MCF 10A (cell line): Measurements from ENCODE around the gene CTNNA2. TPM values are rescaled to one million over a fixed set of nuclear protein-coding genes. Genes with fewer than 3 reads are reported as not detected.
"Not testable (repeated sequence)": the region's sequence is repeated elsewhere in the genome, so short reads cannot be mapped to it uniquely, and the experiment has no call there.

Source experiments
- BruUV-seq: library from RNA; stranded (reverse); fragments of 400-500 nt; replicated peaks from 2 replicates; lab custom pipeline; 2021; lab: Mats Ljungman, UMichigan
- CTCF ChIA-PET: fragments of 300-600 bp; sonication (Branson Sonifier 250); formaldehyde crosslinking; extraction: SDS; loops from one replicate; lab custom pipeline; 2021; ENCODE audit warnings: antibody characterized with exemption, inconsistent platforms; lab: Yijun Ruan, JAX
- POLR2A ChIA-PET: fragments of 300-600, 350-650 bp; sonication (Branson Sonifier 250); formaldehyde crosslinking; extraction: SDS; loops from one replicate; lab custom pipeline; 2020; ENCODE audit warnings: antibody characterized with exemption, inconsistent platforms; lab: Yijun Ruan, JAX
- DNase-seq: peaks from one replicate; pipeline ENCODE4 v3.0.0-alpha.2; 2018; ENCODE audit not compliant: unreplicated experiment
- H3K27ac Mint-ChIP-seq: one replicate; pipeline ENCODE4 v1.8.0; 2022; ENCODE audit warnings: mild to moderate bottlenecking, low read depth, mixed read lengths; ENCODE audit not compliant: unreplicated experiment
- H3K27me3 Mint-ChIP-seq: one replicate; pipeline ENCODE4 v1.8.0; 2022; ENCODE audit warnings: mixed read lengths; ENCODE audit not compliant: insufficient read depth, unreplicated experiment
- H3K36me3 Mint-ChIP-seq: one replicate; pipeline ENCODE4 v1.8.0; 2022; ENCODE audit warnings: mild to moderate bottlenecking, moderate library complexity, mixed read lengths; ENCODE audit not compliant: insufficient read depth, unreplicated experiment
- H3K4me1 Mint-ChIP-seq: one replicate; pipeline ENCODE4 v1.8.0; 2022; ENCODE audit warnings: mixed read lengths; ENCODE audit not compliant: insufficient read depth, unreplicated experiment
- H3K4me3 Mint-ChIP-seq: one replicate; pipeline ENCODE4 v1.8.0; 2022; ENCODE audit warnings: mild to moderate bottlenecking, moderate library complexity, mixed read lengths; ENCODE audit not compliant: unreplicated experiment
- H3K9me3 Mint-ChIP-seq: one replicate; pipeline ENCODE4 v1.8.0; 2022; ENCODE audit warnings: mixed read lengths; ENCODE audit not compliant: unreplicated experiment
- CTCF ChIP-seq: fragments of 200-600 bp; IDR thresholded peaks from one replicate; pipeline ENCODE4 v1.8.0; 2022; ENCODE audit warnings: antibody characterized with exemption, mild to moderate bottlenecking; ENCODE audit not compliant: unreplicated experiment
- intact Hi-C: fragments of 100-400 bp; cut with micrococcal nuclease; formaldehyde crosslinking; loops from 2 replicates; pipeline ENCODE4 v1.14.1; 2022
- total RNA-seq: library from RNA; stranded (reverse); gene quantifications from 2 replicates; pipeline ENCODE4 v1.2.3, GENCODE V29; 2022

The CTNNA2 gene
- total RNA-seq, 1 experiment from 2014 or later = not detected

- Mint-ChIP-seq H3K27me3 (no peaks in the 10 kb centered on the region), H3K4me1 (peaks cover 8% of the 10 kb centered on the region), H3K9me3 (no peaks in the 10 kb centered on the region), H3K27ac (no peak overlapping the region), H3K36me3 (no peaks in the 10 kb centered on the region), H3K4me3 (no peak overlapping the region)
- BruUV-seq = no TSS peak
- CTCF ChIA-PET = interaction anchor here (0.9 to 3.0 kb wide), 3 partner anchors 12 to 444 kb away, joined by 3 to 24 read pairs (median 3); no protein-coding TSS in a partner anchor
- no peak for DNase-seq
- no peak for TF ChIP-seq CTCF
- POLR2A ChIA-PET = no interaction called here
- intact Hi-C loops = no loop called here
These were observed 578.4 kb downstream of the CTNNA2 start for GRCh38 chr2:80091237-80091636.

- BruUV-seq = no TSS peak
- Mint-ChIP-seq H3K9me3 (peaks cover 2% of the 10 kb centered on the region), H3K4me3 (no peak overlapping the region), H3K27me3 (no peaks in the 10 kb centered on the region), H3K36me3 (no peaks in the 10 kb centered on the region), H3K4me1 (no peaks in the 10 kb centered on the region), H3K27ac (no peak overlapping the region)
- ChIA-PET CTCF (interaction anchor here (0.6 to 3.0 kb wide), 5 partner anchors 12 to 1802 kb away, joined by 3 to 24 read pairs (median 4); no protein-coding TSS in a partner anchor), POLR2A (no interaction called here)
- intact Hi-C loops = no loop called here
- no peak for TF ChIP-seq CTCF
- DNase-seq = no peak
These were observed 579.6 kb downstream of the CTNNA2 start for GRCh38 chr2:80092474-80092873.

GRCh38 chr2:80098503-80098902, 585.7 kb downstream of the CTNNA2 start:
- H3K36me3 Mint-ChIP-seq, H3K27me3 Mint-ChIP-seq, CTCF ChIA-PET, H3K27ac Mint-ChIP-seq, DNase-seq, H3K4me3 Mint-ChIP-seq, intact Hi-C loops, BruUV-seq, H3K9me3 Mint-ChIP-seq, POLR2A ChIA-PET, H3K4me1 Mint-ChIP-seq: not testable (repeated sequence)

DNA sequence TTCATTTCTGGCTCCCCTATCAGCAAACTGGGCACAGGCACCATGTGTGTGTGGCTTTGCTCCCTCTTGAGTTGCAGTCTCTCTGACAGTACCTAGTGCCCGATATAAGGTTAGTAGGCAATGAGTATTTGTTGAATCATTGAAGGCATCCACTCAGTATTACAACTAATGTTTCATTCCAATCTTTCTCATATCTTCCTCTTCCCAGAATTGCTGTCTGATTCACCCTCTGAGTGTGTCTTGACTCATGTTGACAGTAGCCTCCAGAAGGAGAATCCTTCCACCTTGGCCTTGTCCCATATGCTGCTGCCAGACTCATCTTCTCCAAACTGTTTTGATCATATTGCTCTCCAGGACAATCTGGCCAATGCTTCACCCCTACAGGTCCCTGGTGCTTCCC, 589.2 kb downstream of the CTNNA2 start:
- Mint-ChIP-seq H3K27ac (peak overlapping the region; percentile 4), H3K4me1 (peaks cover 9% of the 10 kb centered on the region), H3K36me3 (no peaks in the 10 kb centered on the region), H3K4me3 (no peak overlapping the region), H3K9me3 (peaks cover 7% of the 10 kb centered on the region), H3K27me3 (no peaks in the 10 kb centered on the region)
- ChIA-PET CTCF (interaction anchor here (0.6 kb wide), 1 partner anchor 15 kb away, joined by 4 read pairs; no protein-coding TSS in a partner anchor), POLR2A (no interaction called here)
- no peak for TF ChIP-seq CTCF
- BruUV-seq = no TSS peak
- intact Hi-C loops = no loop called here
- peak; percentile 81 for DNase-seq
